ENCODE results near the gene MYRIP. TPM values are rescaled to one million over a fixed set of nuclear protein-coding genes. Genes with fewer than 3 reads are reported as not detected.
"Not testable (repeated sequence)": the region's sequence is repeated elsewhere in the genome, so short reads cannot be mapped to it uniquely, and the experiment has no call there.

MYRIP gene
- total RNA-seq, 1 donor: not detected

- no peak overlapping the region for H3K4me3 ChIP-seq (ENCODE audit: low read depth, low read length)
- DNase-seq (ENCODE audit: low read depth): no peak
- no peak for TF ChIP-seq CTCF (IDR thresholded peaks at IDR 0.05; ENCODE audit: insufficient read depth, low read depth, low read length)
Measured at GRCh38 chr3:39788128-39788883, 21.1 kb upstream of the MYRIP start.

- no peak for TF ChIP-seq CTCF (IDR thresholded peaks at IDR 0.05; ENCODE audit: insufficient read depth, low read depth, low read length)
- no peak overlapping the region for H3K4me3 ChIP-seq (ENCODE audit: low read depth, low read length)
- DNase-seq (ENCODE audit: low read depth): no peak
Measured at GRCh38 chr3:39791603-39792002, 17.8 kb upstream of the MYRIP start.

GRCh38 chr3:39794880-39795279 is 14.5 kb upstream of the MYRIP start:
- H3K4me3 ChIP-seq (ENCODE audit: low read depth, low read length): no peak overlapping the region
- TF ChIP-seq CTCF (IDR thresholded peaks at IDR 0.05; ENCODE audit: insufficient read depth, low read depth, low read length): no peak
- no peak for DNase-seq (ENCODE audit: low read depth)

GRCh38 chr3:39801216-39801615 is 8.2 kb upstream of the MYRIP start:
- DNase-seq (ENCODE audit: low read depth): no peak
- no peak overlapping the region for H3K4me3 ChIP-seq (ENCODE audit: low read depth, low read length)
- no peak for TF ChIP-seq CTCF (IDR thresholded peaks at IDR 0.05; ENCODE audit: insufficient read depth, low read depth, low read length)

- not testable (repeated sequence) for DNase-seq (ENCODE audit: low read depth); H3K4me3 ChIP-seq (ENCODE audit: low read depth, low read length)
Measured at GRCh38 chr3:39802486-39802885, 6.9 kb upstream of the MYRIP start.

GRCh38 chr3:39803956-39804355 is 5.5 kb upstream of the MYRIP start:
- no peak for TF ChIP-seq CTCF (IDR thresholded peaks at IDR 0.05; ENCODE audit: insufficient read depth, low read depth, low read length)
- no peak overlapping the region for H3K4me3 ChIP-seq (ENCODE audit: low read depth, low read length)
- no peak for DNase-seq (ENCODE audit: low read depth)

- TF ChIP-seq CTCF (IDR thresholded peaks at IDR 0.05; ENCODE audit: insufficient read depth, low read depth, low read length): no peak
- no peak for DNase-seq (ENCODE audit: low read depth)
- H3K4me3 ChIP-seq (ENCODE audit: low read depth, low read length): no peak overlapping the region
Measured at GRCh38 chr3:39804951-39805350, 4.5 kb upstream of the MYRIP start.

Measured in fibroblast of villous mesenchyme (primary cell).